Stimulated activated CD8-positive, alpha-beta memory T cell treated with anti-CD3 and anti-CD28 coated beads, Interleukin-15, amount 100 ng/mL, for 4 hours (primary cell): ENCODE data around the gene TPRX2.
"Not testable (repeated sequence)": the region's sequence is repeated elsewhere in the genome, so short reads cannot be mapped to it uniquely, and the experiment has no call there.

Experiments
- DNase-seq, 2 donors: peaks; one replicate each; pipeline ENCODE4 v3.0.0-alpha.2; 2020; ENCODE audit warnings: low read depth in 2 of 2

The TPRX2 gene

GRCh38 chr19:47858646-47859285 lies at the start of gene TPRX2:
Gene TPRX2, plus strand, starts transcription at chr19:47859235. Its CDS starts 12 bp downstream, at chr19:47859247.
- not testable (repeated sequence) for DNase-seq

- DNase-seq = peak; percentile 29 to 53
Measured at GRCh38 chr19:47813304-47813994, 45.6 kb upstream of the TPRX2 start.

- DNase-seq = no peak
Measured at GRCh38 chr19:47813995-47814328, 45.1 kb upstream of the TPRX2 start.

GRCh38 chr19:47816270-47816669 lies 42.8 kb upstream of the TPRX2 start:
- DNase-seq = not testable (repeated sequence)

GRCh38 chr19:47818221-47818620 lies 40.8 kb upstream of the TPRX2 start:
- DNase-seq = not testable (repeated sequence)

- no peak for DNase-seq
Measured at GRCh38 chr19:47819858-47820257, 39.2 kb upstream of the TPRX2 start.

GRCh38 chr19:47820410-47820809 lies 38.6 kb upstream of the TPRX2 start:
- DNase-seq = no peak

GRCh38 chr19:47821460-47822020 lies 37.5 kb upstream of the TPRX2 start, which contains the start of gene CRX:
Gene CRX, plus strand, starts transcription at chr19:47821937. Its CDS starts 12,507 bp downstream, at chr19:47834444.
- no peak for DNase-seq

DNA sequence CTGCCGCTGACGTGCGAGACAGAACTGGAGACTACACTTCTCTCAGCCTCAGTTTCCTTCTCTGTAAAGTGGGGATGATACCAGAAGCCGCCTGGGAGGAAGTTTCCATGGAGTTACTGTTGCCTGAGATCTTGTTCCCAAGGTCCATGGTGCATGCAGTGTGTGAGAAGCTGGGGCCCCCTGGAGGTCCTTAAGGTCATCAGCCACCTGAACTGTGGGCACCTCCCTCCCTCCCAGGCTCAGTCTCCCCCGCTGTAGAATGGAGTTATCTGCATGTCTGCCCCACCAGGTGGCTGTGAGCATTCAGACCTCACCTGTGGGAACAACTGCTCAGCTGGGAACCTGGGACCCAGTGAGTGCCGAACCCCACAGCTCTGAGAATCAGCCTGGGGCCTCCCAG lies 34.6 kb upstream of the TPRX2 start:
- no peak for DNase-seq

DNA sequence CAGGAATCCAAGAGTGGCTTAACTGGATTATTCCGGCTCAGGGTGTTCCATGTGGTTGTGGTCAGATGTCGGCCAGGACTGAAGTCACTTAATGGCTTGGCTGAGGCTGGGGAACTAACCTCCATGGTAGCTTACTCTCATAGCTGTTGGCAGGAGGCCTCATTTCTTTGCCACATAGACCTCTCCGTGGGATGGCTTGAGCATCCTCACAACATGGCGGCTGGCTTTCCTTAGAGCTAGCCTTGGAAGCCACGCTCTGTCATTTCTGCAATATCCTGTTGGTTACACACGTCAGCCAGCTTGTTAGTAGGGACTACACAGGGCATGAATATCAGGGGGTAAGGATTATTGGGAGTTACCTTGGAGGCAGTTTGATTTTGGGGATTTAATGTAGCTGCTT lies 32.2 kb upstream of the TPRX2 start:
- DNase-seq = no peak

DNA sequence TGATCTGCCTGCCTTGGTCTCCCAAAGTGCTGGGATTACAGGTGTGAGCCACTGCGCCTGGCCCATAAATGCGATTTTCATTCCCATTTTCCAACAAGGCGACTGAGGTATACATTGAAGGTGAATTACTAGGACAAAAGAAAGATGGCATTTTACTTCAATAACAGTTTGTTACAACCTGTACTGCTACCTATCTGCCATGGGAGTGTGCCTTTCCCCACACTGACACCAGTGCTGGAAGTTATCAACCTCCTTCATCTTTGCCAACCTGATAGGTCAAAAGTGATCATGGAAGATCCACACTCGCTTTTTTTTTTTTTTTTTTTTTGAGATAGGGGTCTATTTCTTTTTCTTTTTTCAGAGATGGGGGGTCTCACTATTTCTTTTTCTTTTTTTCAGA lies 26.3 kb upstream of the TPRX2 start:
- no peak for DNase-seq

DNA sequence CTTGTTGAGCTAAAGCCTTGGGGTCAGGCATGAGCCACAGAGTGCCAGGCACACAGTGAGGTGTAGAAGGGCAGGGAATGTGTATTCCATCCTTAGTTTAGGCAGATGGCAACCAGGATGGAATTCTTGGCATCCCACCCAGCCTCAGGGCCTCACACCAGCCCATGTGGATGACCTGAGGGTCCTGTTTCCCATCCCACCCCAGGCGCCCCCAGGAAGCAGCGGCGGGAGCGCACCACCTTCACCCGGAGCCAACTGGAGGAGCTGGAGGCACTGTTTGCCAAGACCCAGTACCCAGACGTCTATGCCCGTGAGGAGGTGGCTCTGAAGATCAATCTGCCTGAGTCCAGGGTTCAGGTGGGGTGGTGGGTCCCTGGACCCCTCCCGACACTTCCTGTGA lies 23.0 kb upstream of the TPRX2 start:
- DNase-seq = no peak

DNA sequence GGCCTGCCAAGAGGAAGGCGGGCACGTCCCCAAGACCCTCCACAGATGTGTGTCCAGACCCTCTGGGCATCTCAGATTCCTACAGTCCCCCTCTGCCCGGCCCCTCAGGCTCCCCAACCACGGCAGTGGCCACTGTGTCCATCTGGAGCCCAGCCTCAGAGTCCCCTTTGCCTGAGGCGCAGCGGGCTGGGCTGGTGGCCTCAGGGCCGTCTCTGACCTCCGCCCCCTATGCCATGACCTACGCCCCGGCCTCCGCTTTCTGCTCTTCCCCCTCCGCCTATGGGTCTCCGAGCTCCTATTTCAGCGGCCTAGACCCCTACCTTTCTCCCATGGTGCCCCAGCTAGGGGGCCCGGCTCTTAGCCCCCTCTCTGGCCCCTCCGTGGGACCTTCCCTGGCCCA lies 19.6 kb upstream of the TPRX2 start:
- DNase-seq = no peak

DNA sequence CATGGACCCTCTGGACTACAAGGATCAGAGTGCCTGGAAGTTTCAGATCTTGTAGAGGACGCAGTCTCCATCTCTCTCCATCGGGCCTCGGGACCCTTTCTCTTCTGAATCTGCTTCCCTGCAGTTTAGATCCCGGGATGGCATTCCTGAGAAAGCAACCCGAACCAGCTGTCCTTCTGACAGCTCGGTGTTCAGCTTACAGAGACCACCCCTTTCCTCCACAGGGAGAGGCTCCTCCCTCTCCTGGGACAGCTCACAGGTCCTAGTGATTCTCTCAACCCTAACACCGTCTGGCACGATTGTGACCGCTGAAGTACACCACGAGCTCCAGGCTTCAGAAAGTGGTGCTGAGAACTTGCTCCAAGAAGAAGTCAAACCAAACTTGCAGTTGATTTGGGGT lies 19.1 kb upstream of the TPRX2 start:
- no peak for DNase-seq

GRCh38 chr19:47842941-47843340 lies 16.1 kb upstream of the TPRX2 start:
- DNase-seq = no peak

DNA sequence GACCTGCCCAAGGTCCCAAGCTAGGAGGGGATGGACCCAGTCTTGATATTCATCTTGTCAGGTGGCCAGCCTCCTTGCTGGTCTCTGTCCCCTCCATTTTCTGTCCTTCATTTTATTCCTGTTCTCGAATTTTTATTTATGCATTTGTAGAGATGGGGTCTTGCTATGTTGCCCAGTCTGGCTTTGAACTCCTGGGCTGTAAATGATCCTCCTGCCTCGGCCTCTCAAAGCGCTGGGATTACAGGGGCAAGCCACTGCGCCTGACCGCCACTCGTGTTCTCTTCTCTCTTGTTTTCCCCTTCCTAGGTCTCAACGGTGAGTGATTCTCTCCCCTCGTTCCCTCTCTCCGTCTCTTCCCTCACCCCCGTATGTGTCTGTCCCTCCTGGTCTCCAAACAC lies 10.6 kb upstream of the TPRX2 start:
- DNase-seq = no peak

DNA sequence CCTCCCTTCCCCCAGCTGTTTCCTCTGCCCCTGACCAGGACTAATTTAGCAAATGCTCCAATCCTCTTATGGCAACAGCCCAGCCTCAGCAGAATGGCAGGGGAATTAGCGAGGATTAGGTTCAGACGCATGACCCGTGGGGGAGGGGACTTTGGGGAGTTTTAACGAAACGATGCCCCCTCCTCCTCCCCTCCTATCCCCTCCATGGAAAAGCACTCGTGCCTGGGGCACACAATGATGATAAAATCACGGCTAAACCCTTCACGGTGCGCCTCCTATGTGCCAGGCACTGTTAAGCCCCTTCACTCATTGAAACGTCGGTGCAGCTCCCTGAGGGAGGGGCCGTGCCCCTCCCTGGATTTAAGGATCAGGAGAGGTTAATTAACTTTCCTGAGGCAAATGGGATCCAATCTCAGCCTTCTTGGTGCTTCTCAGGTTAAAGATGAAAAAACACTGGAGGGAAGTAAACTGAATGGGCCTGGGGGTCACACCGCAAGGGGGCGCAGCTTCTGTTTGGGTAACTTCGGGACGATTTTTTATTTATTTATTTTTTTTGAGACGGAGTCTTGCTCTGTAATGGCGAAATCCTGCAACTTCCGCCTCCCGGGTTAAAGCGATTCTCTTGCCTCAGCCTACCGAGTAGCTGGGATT lies 10.1 kb upstream of the TPRX2 start:
- DNase-seq = no peak

DNA sequence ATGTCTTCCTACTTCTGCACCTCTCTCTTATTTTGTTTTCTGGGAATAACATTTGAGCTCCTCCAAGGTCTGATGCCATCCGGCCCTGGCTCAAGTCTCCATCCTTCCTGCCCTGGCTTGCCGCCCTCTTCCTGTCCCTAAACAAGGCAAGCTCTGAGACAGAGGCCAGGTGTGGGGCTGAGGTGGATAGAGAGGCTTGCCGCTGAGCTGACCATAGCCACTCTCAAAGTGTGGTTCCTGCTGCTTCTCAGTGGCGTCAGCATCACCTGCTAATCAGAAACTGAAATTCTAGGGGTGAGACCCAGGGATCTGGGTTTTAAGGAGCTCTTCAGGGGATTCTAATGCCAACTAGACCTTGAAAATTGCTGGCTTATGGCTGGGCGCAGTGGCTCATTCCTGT lies 6.0 kb upstream of the TPRX2 start:
- DNase-seq = no peak

DNA sequence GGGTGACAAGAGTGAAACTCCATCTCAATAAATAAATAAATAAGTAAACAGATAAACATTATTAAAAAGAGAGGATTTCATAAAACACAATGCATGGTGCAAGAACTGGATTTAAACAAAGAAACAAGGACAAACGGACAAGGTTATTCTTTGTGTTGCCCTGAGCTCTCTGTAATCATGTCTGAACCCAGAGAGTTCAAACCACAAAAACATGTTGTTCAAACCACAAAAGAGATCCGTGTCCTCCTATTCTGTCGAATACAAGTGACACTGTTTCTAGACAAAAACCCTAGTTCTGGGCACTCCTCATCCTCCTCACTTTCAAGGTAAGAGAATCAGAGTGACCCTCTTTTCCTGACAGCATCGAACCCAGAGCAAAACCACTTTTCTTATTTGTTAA lies 4.6 kb upstream of the TPRX2 start:
- no peak for DNase-seq

GRCh38 chr19:47858231-47858630 lies 804 bp upstream of the TPRX2 start:
- DNase-seq = not testable (repeated sequence)

DNA sequence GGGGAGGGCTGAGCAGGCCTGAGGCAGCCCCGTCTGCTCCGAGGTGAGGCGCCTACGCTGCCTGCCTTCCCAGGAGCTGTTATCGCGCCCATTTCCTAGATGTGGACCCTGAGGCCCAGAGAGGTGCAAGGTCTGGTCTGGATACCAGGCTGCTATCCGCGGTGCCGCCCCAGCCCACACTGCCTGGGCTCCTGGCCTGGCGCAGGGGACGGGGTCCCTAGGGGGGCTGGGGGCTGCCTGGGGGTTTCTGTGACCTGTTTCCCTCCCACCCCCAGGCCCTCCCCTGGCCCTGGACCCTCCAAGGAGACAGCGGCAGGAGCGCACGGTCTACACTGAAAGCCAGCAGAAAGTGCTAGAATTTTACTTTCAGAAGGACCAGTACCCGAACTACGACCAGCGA lies 803 bp downstream of the TPRX2 start:
- not testable (repeated sequence) for DNase-seq

GRCh38 chr19:47860602-47861297 lies 1.7 kb downstream of the TPRX2 start:
- DNase-seq = no peak
